G401.6 (cell line): ENCODE results near the gene ST8SIA2.
"Not testable (repeated sequence)": the region's sequence is repeated elsewhere in the genome, so short reads cannot be mapped to it uniquely, and the experiment has no call there.

Experiments
- FAIRE-seq: peaks from 2 replicates; lab custom pipeline; 2012; peaks lifted over from hg19 to GRCh38; lab: Jason Lieb, UNC

Gene ST8SIA2

DNA sequence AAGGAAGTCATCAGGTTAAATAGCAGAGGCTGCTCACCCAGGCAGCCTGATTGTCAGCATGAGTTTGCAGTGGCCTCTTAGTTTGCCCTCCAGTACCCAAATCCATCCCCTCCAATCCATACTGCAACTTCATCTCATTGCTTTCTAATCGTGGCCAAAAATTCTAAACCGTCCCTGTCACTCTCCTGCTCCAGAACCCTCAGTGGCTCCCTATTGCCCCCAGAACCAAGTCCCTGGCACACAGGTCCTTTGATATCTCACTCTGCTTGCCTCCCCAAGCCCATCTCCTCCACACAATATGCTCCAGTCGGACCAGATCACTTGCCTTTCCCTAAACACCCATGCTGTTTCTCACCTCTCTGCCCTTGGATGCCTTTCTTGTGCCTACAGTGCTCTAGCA, 49.7 kb downstream of the ST8SIA2 start:
- no peak for FAIRE-seq

DNA sequence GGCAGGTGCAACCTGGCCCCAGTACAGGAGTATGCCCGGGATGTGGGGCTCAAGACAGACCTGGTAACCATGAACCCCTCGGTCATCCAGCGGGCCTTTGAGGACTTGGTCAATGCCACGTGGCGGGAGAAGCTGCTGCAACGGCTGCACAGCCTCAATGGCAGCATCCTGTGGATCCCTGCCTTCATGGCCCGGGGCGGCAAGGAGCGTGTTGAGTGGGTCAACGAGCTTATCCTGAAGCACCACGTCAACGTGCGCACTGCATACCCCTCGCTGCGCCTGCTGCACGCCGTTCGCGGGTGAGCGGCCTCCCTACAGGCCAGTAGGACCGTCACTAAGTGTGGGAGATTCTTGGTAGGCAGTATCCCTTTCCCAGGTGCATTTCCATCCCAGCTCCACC, 51.0 kb downstream of the ST8SIA2 start:
- FAIRE-seq = no peak

DNA sequence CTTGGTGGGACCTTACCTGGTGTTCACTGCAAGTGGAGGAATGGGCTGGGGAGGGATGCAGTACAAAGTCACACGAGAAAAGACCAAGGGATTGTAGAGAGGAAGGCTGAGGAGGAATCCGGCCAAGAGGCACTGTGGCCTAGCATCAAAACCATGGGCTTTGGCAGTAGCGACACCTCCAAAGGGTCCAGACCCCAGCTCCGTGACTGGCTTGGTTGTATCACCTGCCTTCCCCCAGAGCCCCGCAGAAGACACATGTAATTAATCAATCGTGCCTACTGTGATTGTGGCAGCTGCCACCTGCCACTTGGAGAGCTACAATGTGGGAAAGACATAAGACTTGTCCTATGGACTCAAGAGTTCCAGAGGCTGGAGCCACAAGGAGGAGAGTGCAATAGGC, 54.7 kb downstream of the ST8SIA2 start:
- FAIRE-seq = no peak

GRCh38 chr15:92449476-92449875, 55.8 kb downstream of the ST8SIA2 start:
- no peak for FAIRE-seq

DNA sequence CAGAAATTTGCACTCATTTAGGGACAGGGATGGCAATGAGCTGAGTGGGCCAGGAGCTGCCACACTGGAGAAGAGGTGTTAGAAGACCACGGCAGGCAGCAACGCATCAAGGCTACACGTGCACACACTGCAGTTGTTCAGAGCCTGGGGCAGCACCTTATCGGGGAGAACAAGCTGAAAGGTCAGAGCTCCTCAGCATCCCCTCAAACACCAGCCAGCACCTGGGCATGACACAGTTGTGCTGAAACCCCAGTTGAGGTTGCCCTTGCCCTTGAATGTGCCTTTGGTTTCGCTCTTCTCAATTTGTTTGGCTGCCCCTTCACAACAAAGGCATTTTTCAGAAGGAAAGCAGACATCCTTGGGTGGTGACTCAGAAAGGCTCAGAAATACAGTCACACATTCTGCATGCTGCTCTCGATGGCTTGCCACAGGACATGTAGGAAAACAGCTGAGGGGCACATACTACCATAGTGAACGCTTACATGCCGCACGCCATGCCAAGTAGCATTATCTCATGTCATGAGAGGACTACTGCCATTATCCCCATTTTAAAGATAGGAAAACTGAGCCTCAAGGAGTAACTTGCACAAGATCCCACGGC, 57.6 kb downstream of the ST8SIA2 start:
- FAIRE-seq = no peak

GRCh38 chr15:92452143-92452542, 58.5 kb downstream of the ST8SIA2 start:
- FAIRE-seq = no peak

DNA sequence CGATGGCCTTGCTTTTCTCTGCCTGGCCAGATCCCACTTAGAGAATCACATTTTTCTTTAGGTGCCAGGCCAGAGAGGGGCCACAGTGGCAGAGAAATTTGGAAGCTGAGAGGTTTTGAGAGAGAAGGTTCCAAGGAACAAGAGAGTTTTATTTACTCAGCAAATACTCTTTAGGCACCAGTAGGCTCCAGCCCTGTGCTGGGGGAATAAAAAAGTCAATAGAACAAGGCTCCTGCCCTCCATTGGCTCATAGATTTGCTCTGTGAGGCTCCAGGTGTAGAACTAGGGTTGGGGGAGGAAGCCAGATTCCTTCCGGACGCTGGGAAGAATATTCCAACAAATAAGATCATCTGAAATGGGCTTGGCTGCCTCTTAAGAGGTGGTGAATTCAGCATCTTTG, 59.9 kb downstream of the ST8SIA2 start:
- no peak for FAIRE-seq

DNA sequence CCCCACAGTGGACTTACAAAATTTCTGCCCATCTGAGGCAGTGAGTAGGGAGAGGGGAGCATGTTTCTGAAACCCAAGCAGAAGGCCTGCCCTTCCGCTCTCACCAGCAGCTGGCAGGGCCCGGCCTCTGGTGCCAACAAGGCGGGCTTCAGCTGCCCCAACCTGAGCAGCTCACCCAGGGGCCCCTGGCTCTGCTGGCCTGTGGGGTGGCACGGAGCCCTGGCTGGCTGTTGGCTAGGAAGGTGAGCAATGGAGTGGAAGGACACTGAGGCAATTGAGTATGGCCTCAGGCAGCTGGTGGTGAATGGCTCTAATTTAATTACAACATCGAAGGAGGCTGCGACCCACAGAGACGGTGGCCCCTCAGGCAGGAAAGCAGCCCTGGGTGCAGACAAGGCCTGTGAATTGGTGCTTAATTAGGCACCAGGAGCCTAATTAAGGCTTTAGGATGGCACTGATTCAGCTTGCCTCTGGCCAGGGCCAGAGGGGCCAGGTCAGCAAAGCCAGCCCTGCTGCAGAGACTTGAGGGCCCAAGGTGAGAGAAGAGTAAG, 60.9 kb downstream of the ST8SIA2 start:
- no peak for FAIRE-seq

GRCh38 chr15:92455271-92455670, 61.6 kb downstream of the ST8SIA2 start:
- FAIRE-seq = no peak

- no peak for FAIRE-seq
Measured at GRCh38 chr15:92457471-92458041, 63.9 kb downstream of the ST8SIA2 start.

DNA sequence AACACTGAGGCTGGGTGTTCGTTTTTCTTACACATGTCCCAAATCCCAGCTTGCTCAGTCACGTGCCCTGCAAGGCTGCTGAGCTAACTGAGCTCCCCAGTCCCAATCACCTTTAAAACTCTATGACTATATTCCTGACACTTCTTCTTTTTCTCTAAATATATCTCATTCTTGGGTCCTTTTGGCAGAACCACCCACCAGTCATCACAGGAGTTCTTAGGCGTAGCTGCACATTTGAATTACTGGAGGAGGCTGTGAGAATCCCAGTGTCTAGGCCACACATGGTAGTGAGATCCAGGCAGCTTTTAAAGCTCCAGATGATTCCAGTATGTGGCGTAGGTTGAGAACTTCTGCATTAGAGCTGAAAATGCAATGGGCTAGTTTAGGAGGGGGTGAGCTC, 66.3 kb downstream of the ST8SIA2 start:
- FAIRE-seq = no peak

DNA sequence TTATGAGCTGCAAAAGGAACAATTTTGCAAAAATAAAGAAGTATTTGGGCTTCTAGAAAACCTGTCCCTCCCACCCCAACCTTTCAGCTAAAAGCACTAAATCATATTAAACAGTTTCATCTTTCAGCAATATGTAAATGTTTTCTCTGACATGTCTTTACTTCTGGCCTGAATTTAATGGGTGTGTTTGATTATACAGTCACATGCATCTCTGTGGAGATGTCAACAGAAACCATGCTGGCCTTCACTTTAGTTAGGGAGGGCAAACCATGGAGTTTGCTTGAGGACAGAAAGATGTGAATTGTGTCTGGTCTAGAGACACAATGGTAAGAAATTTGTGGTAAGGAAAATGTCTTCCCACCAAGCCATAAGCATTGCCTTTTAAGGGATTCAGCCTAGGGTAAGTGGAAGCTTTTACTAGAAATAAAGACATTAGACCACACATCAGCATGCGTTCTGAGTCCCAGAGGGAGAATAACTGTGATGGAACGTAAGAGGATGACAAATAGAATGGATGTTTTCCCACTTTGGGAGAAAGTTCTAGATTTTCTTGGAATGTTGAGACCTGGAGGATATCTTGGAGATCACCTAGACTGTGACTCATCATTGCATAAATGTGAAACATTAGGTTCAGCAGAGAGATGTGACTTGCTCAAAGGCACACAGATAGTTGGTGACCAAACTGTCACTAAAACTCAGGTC, 68.9 kb downstream of the ST8SIA2 start:
- FAIRE-seq = no peak

GRCh38 chr15:92463352-92463751, 69.7 kb downstream of the ST8SIA2 start:
- no peak for FAIRE-seq

DNA sequence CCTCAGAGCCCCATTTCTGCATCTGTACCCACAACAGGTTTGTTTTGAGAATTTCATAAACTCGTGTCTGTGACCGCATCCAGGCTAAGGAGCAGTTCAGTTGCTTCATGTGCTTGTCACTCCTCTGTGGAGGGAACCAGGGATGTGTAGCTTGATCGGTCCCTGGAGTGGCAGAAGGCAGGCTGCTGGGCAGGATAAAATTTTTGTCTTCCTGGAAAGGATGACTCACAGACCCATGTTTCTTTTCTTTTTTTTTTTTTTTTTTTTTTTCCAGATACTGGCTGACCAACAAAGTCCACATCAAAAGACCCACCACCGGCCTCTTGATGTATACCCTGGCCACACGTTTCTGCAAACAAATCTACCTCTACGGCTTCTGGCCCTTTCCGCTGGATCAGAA, 70.1 kb downstream of the ST8SIA2 start:
- no peak for FAIRE-seq

- no peak for FAIRE-seq
Measured at GRCh38 chr15:92466834-92467233, 73.2 kb downstream of the ST8SIA2 start.

GRCh38 chr15:92467245-92467644, 73.6 kb downstream of the ST8SIA2 start:
- FAIRE-seq = no peak

GRCh38 chr15:92468991-92469390, 75.3 kb downstream of the ST8SIA2 start:
- FAIRE-seq = no peak

GRCh38 chr15:92471288-92471687, 77.6 kb downstream of the ST8SIA2 start:
- no peak for FAIRE-seq

DNA sequence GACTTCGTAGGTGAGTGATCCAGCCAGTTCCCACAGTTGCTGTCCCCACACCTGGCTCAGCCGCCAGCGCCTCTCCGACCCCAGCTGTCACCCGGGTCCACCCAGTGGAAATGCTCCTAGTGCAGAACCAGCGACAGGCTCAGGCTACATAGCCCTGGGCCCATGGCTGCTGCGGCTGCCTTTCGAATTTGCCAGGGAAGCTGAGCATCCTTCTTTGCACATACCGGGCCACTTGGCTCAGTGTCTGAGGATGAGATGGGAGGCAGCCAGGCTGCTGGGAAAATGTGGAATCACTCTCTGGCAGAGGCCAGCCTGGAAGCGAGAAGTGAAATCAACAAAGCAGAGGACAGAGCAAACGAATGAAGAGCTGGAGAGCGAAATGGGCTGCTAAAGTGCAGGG, 80.1 kb downstream of the ST8SIA2 start:
- no peak for FAIRE-seq

DNA sequence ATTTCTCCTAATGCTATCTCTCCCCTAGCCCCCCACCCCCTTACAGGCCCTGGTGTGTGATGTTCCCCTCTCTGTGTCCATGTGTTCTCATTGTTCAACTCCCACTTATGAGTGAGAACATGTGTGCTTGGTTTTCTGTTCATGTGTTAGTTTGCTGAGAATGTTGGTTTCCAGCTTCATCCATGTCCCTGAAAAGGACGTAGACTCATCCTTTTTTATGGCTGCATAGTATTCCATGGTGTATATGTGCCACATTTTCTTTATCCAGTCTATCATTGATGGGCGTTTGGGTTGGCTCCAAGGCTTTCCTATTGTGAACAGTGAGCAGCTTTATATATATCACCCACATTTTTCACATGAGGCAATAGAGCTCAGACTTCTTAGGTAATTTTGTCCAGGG, 86.0 kb downstream of the ST8SIA2 start:
- FAIRE-seq = not testable (repeated sequence)

- no peak for FAIRE-seq
Measured at GRCh38 chr15:92480361-92480760, 86.7 kb downstream of the ST8SIA2 start.

- no peak for FAIRE-seq
Measured at GRCh38 chr15:92485441-92485840, 91.8 kb downstream of the ST8SIA2 start.

GRCh38 chr15:92492551-92493115, 99.0 kb downstream of the ST8SIA2 start:
- no peak for FAIRE-seq
